Neutrophil (primary cell): ENCODE measurements around the gene FRS2.

Experiments
- H3K27ac ChIP-seq: fragments of 200-600 bp; sonication (generic); 2 replicates; pipeline ENCODE4 v1.5.1; 2016; ENCODE audit warnings: mild to moderate bottlenecking, moderate library complexity
- H3K27me3 ChIP-seq: fragments of 200-600 bp; sonication (generic); 2 replicates; pipeline ENCODE4 v1.6.0; 2016; ENCODE audit warnings: mild to moderate bottlenecking
- H3K36me3 ChIP-seq: fragments of 200-600 bp; sonication (generic); 2 replicates; pipeline ENCODE4 v1.5.1; 2017
- H3K4me1 ChIP-seq, 2 experiments: fragments of 200-600 bp in 1 of 2; sonication (generic) in 1 of 2; 1 replicate in 1 of 2; 2 replicates in 1 of 2; pipeline versions ENCODE4 v1.5.1 to v1.6.1; 2013 to 2016; ENCODE audit warnings: low read depth in 1 of 2, low read length in 1 of 2, mild to moderate bottlenecking in 1 of 2, moderate library complexity in 1 of 2; ENCODE audit not compliant: control insufficient read depth in 1 of 2, insufficient read depth in 1 of 2
- H3K4me3 ChIP-seq, 2 experiments: fragments of 200-600 bp in 1 of 2; sonication (generic) in 1 of 2; 1 replicate in 1 of 2; 2 replicates in 1 of 2; pipeline ENCODE4 v1.5.1; 2013 to 2016; ENCODE audit warnings: low read depth in 1 of 2, low read length in 1 of 2, mild to moderate bottlenecking in 1 of 2, moderate library complexity in 1 of 2
- H3K9me3 ChIP-seq: fragments of 200-600 bp; sonication (generic); 2 replicates; pipeline ENCODE4 v1.5.1; 2016
- CTCF ChIP-seq: fragments of 200-600 bp; sonication (generic); IDR thresholded peaks from 2 replicates; pipeline ENCODE4 v1.5.1; 2016; ENCODE audit warnings: antibody characterized with exemption

FRS2 gene

DNA sequence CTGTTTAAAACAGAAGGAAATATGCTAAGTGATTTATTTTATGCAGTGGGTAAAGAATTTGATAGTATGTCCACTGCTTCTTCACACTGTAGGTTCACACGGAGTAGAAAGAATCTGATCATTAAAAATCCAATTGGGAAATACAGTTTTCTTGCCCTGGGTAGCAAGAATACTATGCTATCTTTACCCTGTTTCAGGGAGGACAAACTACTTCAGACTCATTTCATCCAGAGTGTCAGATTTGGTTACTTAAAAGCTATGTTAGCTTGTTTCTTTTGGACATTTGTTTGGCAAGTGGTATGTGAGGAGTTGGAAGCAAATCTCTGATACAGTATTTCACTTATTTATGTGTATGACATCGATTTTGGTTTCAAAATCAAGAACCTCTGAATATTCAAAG is 4.3 kb downstream of the FRS2 start:
- H3K36me3 ChIP-seq = no peaks in the 10 kb centered on the region
- no peaks in the 10 kb centered on the region for H3K9me3 ChIP-seq
- H3K4me3 ChIP-seq = no peak overlapping the region
- H3K27ac ChIP-seq = no peak overlapping the region
- no peaks in the 10 kb centered on the region for H3K27me3 ChIP-seq
- H3K4me1 ChIP-seq = peaks cover 18 to 21% of the 10 kb centered on the region in 2 experiments
- no peak for TF ChIP-seq CTCF

DNA sequence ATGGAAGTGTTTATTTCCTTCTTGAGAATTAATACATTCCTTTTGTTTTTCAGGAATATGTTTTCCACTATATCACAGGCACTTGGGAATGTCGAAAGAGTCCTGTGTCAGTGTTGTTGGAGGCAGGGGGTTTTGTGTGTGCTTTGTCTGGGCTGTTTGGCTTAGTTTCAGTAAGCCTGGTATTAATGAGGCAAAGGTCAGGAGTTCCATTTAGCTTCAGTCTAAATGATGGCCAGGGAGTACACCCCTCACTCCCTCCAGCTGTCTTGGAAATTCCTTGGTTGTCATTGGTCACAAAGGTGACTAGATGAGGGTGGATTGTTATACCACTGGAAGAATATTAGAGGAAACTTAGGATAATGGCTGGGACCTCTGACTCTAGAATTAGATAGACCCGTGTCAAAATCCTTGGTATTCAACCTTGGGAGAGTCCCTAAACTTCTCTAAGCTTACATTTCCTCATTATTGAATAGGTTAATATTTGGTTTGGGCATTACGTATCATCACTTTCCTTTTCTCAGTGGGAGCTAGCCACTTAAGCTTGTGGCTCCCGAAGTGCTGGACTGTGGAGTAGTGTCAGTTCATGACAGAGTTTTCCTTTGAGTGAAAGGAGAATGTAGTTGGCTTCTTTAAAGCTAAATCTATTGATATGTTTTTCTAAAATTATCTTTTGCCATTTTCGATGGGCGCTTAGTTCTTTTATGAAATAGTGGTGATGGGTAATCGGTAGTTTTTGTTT is 5.2 kb downstream of the FRS2 start:
- TF ChIP-seq CTCF = no peak
- Histone ChIP-seq H3K36me3 (no peaks in the 10 kb centered on the region), H3K4me3 (no peak overlapping the region), H3K4me1 (peaks cover 14 to 16% of the 10 kb centered on the region in 2 experiments), H3K9me3 (no peaks in the 10 kb centered on the region), H3K27ac (no peak overlapping the region), H3K27me3 (no peaks in the 10 kb centered on the region)

GRCh38 chr12:69476276-69477017 is 6.3 kb downstream of the FRS2 start:
- Histone ChIP-seq H3K27me3 (no peaks in the 10 kb centered on the region), H3K9me3 (no peaks in the 10 kb centered on the region), H3K4me3 (no peak overlapping the region), H3K4me1 (peaks cover 5 to 8% of the 10 kb centered on the region in 2 experiments), H3K27ac (no peak overlapping the region), H3K36me3 (no peaks in the 10 kb centered on the region)
- no peak for TF ChIP-seq CTCF

GRCh38 chr12:69479675-69480074 is 9.5 kb downstream of the FRS2 start:
- Histone ChIP-seq H3K36me3 (no peaks in the 10 kb centered on the region), H3K27me3 (no peaks in the 10 kb centered on the region), H3K9me3 (no peaks in the 10 kb centered on the region), H3K4me3 (no peak overlapping the region), H3K27ac (no peak overlapping the region), H3K4me1 (peaks cover 10 to 15% of the 10 kb centered on the region in 2 experiments)
- TF ChIP-seq CTCF = no peak

DNA sequence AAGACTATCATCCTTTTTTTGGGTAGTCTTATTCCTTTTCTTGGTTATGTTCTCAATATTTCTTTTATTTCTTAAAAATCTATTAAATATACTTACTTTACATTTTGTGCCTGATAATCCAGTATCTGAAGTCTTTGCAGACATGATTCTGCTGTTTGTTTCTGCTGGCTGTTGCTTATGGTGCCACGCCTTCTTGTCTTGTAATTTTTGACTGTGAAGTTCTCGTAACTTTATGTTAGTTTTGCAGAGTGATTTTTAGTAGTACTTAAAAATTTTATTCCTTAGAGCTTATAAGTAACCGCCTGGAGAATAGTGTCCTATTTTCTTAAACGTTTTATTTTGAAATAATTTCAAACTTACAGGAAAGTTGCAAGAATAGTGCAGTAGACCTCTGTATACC is 10.5 kb downstream of the FRS2 start:
- Histone ChIP-seq H3K9me3 (no peaks in the 10 kb centered on the region), H3K27me3 (no peaks in the 10 kb centered on the region)

More for the DNA sequence above, 10.5 kb downstream of the FRS2 start:
- no peak overlapping the region for H3K27ac ChIP-seq
- TF ChIP-seq CTCF = no peak
- H3K4me3 ChIP-seq = no peak overlapping the region
- H3K4me1 ChIP-seq = peaks cover 10 to 15% of the 10 kb centered on the region in 2 experiments
- no peaks in the 10 kb centered on the region for H3K36me3 ChIP-seq
